Activated CD4-positive, CD25-positive, alpha-beta regulatory T cell treated with anti-CD3 and anti-CD28 coated beads, Interleukin-2, amount 50 U/mL, for 24 hours (primary cell): ENCODE results near the gene CCDC12.
"Not testable (repeated sequence)": the region's sequence is repeated elsewhere in the genome, so short reads cannot be mapped to it uniquely, and the experiment has no call there.

Experiments
- ATAC-seq, 2 donors: fragments of 150-1000 bp; cut with Tn5 transposase; one replicate each; pipeline ENCODE4 v1.10.0; 2021; ENCODE audit warnings: mild to moderate bottlenecking in 1 of 2, moderate library complexity in 1 of 2

Gene CCDC12

DNA sequence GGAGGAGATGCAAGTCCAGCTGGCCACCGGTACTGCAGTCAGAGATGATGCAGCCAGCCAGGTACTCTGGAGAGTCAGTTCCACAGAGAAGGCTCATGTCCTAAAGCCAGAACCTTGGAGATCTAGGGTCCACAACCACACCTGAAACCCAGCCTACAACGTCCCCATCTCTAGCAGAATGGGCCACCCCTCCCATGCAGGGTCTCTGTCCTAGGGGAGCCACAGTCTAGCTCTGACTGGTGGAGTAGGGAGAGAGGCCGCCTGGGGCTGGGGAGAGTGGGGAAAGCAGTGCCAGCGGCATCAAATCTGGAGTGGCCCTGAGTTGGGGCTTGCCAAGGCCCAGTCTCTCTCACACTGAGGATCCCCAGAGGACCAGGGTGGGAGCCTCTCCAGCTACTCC, 55.5 kb downstream of the CCDC12 start:
- no peak for ATAC-seq

DNA sequence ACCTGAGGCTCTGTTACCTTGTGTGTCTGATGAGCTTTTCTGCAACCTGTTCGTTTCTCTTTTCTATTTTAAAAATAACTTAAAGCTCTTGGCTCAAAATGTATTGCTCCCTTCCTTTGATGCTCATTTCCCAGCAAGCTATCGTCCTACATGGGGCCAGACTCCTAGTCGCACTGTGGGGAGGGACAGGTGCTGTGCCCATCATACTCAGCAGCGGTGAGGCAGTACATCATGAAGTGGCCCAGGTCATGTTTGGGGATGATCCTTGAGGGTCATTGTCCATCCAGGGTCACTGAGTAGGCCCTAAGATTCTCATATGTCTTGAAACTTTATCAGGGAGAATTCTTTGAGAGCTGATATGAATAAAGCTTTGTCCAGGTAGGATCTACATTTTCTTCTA, 57.9 kb downstream of the CCDC12 start:
- no peak for ATAC-seq

DNA sequence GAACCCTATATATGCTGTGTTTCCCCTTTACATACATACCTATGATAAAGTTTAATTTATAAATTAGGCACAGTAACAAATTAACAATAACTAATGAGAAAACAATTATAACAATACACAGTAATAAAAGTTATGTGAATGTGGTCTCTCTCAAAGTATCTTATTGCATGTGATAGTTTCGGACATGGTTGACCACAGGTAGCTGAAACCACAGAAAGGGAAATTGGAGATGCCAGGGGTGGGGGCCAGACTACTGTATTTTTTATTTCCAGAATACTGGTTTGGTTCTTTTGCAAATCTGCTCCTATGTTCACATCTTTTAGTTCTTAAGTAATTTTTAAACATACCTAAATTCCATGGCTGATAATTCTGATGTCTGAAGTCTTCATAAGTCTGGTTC, 58.3 kb downstream of the CCDC12 start:
- no peak for ATAC-seq

DNA sequence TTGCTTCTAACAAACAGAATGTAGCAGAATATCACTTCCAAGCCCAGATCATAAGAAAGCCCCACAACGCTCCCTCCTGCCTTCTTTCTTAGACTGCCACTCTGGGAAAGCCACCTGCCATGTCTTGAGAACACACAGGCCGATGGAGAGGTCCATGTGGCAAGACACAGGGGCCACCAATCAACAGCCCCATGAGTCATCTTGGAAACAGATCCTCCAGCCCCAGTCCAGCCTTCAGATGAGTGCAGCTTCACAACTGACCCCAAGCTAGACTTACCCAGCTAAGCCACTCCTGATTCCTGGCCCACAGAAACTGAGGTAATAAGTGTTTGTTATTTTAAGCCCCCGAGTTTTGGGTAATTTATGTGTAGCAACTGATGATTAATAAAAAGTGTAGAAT, 59.3 kb downstream of the CCDC12 start:
- no peak for ATAC-seq

GRCh38 chr3:46916799-46917198, 59.7 kb downstream of the CCDC12 start:
- ATAC-seq, result no peak

- ATAC-seq, result no peak
Measured at GRCh38 chr3:46916278-46916677, 60.3 kb downstream of the CCDC12 start.

- ATAC-seq, result peak in 1 of 2 donors; percentile 69
Measured at GRCh38 chr3:46915297-46915822, 61.2 kb downstream of the CCDC12 start.

- no peak for ATAC-seq
Measured at GRCh38 chr3:46914849-46915248, 61.7 kb downstream of the CCDC12 start.

DNA sequence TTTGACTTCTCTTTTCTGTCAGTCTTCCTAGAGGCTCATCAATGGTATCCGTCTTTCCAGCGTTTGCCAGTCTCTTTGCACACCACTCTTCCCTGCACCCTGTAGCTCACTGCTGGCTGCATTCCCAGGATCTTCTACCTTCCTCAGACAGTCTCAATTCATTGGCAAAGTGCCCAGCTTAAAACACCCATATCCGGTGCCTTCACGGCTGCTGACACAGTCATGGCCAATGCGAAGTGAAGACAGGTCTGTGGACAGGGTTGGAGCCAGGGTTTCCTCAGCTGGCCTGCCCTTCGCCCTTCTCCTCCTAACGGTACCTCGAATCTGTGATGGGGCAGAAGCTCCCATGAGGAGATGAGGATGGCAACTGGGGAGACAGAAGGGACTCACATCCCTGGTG, 62.9 kb downstream of the CCDC12 start:
- ATAC-seq, result no peak

DNA sequence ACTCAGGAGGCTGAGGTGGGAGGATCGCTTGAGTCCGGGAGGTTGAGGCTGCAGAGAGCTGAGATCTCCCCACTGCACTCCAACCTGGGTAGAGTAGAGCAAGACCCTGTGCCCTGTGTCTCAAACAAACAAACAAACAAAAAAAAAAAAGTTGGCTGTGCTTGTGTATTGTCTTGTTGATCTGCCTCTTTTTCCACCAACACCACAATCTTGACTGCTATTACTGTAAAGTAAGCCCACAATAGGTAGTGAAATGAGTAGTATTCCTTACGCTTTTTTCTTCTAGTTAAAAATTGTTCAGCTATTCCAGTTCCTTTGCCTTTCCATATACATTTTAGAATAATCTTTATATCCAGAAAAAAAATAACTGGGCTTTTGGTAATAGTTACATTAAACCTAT, 63.6 kb downstream of the CCDC12 start:
- no peak for ATAC-seq

DNA sequence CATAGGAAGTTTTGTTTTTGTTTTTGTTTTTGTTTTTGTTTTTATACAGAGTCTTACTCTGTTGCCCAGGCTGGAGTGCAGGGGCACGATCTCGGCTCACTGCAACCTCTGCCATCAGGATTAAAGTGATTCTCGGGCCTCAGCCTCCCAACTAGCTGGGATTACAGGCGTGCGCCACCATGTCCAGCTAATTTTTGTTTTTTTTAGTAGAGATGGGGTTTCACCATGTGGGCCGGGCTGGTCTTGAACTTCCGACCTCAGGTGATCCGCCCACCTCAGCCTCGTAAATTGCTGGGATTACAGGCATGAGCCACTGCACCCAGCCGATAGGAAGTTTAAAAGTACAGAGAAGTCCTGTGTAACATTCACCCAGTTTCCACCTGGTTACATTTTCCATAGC, 65.6 kb downstream of the CCDC12 start:
- not testable (repeated sequence) for ATAC-seq

DNA sequence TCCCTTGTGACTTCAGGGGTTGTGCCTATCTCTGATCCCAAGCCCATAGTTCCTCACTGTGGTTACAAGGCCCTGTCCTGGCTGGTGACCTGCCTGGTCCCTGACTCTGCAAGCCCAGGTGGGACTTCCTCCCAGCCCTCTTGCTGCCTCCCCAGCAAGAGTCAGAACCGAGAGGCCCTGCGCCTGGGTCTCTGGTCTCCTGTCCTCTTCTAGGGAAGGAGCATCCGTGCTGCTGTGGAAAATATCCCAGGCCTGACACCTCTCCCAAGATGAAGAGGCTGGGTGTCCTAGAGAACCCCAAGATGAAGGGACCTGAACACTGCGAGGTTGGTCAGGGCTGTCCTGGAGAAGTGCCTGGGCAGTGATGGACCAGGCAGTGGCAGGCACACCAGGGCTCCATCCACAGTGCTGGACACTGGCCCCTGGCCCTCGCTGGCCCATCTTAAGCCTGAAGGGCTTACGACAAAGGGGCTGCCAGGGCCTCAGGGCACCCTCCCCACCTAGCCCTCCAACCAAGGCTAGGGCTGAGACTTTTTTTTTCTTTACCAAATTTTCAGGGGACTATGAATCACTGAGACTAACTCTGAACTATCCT, 66.3 kb downstream of the CCDC12 start:
- ATAC-seq, result no peak

GRCh38 chr3:46909535-46910161, 66.9 kb downstream of the CCDC12 start:
- ATAC-seq, result peak; percentile 78 to 80

DNA sequence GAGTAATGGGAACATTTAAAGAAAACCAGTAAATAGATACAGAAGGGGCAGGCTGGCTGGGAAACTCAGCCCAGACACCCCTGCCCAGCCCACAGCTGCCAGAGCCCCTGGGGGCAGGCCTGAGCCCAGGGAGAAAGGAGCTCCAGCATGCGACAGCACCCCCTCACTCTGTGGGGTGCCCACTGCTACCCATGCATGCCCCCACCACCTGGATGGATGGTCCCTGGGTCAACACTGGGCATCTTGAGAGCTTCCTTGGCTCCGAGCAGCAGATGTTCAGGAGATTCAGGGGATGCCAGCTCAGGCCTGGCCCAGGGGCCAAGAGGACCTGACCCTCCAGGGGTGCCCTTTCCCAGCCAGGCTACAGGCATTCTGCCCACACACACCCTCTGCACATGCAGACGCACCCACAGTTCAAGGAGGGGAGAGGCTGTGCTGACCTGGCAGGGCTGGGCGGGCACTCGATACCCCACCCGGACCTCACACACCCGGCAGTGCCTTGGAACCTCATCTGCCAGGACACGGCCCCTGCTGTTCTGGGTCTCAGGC, 67.5 kb downstream of the CCDC12 start:
- no peak for ATAC-seq

DNA sequence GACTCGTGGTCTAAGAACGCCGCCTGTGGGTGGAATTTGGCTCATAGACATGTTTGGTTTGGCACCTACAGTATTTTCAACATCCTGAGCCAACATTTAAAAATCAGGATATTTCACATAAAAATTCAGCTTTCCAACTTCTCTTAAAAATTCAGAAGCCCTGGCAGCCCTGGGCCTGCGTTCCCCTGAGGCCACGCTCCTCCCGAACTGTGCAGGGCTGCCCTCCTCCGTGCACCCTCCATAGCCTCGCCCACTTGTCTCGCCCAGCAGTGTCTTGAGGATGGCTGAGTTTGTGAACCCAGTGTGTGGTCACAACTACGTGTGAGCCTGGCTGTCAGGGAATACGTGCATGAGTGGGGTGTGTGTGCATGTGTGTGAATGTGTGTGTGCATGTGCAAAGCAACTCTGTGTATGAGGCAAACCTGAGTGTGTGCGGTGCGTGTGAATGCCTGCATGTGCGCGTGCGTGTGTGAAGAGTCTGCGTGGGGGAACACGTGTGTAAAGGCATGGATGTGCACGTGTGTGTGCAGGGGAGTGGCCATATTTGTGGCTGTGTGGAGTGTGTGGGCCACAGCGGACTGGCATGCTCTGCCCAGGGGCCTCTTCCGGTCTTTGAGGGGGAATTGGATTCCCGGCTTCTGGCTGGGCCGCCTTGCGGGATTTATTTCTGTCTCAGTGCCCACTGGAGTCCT, 68.1 kb downstream of the CCDC12 start:
- ATAC-seq, result no peak

- ATAC-seq, result no peak
Measured at GRCh38 chr3:46907960-46908293, 68.6 kb downstream of the CCDC12 start.

DNA sequence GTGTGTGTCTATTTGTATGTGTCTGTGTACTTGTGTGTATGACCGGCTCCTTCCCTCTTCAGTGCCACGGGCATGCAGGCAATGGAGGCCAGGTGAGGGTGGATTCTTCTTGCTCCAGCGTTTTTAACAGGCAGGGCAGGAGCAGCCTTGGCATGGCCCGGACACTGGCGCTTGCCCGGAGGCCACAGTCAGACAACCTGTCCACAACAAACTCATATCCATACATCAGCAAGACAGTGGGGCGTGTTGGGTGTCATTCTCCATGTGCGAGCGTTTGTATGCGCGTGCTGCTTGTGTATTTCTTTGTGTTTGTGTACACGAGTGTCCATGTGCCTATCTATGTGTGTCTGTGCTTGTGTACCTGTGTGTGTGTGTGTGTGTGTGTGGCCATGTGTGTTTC, 69.3 kb downstream of the CCDC12 start:
- ATAC-seq, result no peak

GRCh38 chr3:46906471-46907058, 70.0 kb downstream of the CCDC12 start:
- ATAC-seq, result no peak

- no peak for ATAC-seq
Measured at GRCh38 chr3:46905661-46906451, 70.7 kb downstream of the CCDC12 start.

- no peak for ATAC-seq
Measured at GRCh38 chr3:46905213-46905560, 71.4 kb downstream of the CCDC12 start.

DNA sequence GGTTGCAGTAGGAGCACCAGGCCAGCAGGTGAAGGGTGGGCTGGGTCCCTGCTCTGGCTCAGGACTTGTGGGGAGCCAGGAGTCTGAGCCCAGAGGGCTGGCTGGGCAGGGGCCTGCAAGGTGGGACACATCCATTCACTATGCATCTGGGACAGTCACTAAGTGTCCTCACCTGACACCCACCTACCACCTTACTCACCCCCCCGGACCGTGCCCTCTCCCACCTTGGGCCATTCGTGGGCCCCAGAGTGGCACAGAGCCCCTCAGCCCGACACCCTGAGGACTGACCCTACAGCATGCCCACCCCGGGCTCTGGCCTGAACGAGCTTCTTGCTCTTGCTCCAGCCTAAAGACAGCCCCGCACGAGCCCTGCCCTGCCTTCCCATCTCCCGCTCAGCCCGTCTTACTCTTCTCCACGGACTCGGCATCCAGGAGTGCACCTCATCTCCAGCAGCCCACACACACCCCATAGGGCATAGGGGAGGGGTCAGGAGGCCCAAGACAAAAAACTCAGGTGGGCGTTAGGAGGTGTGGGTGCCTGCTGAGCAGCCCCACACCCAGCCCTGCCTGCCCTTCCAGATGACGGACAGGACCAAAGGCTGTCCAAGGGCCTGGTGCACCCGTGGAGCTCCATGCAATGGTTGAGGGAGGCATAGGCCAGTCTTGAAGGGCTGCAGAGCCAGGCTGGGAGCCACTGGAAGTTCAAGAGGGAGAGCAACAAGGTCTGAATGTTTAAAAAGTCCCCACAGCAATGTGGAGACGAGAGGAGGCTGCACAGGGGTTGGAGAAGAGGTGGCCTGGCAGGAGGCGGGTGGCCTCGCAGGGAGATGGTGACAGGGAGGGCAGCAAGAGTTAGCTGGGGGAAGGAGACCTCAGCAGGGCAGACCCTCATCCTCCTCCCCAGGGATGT, 72.0 kb downstream of the CCDC12 start:
- ATAC-seq, result no peak
